GM21786 (cell line): Measurements from ENCODE around the gene BORCS6.
A peak's percentile ranks its signal among the peaks of the same experiment; 100 is the strongest.

Experiments
- ATAC-seq: cut with Tn5 transposase; IDR thresholded peaks from one replicate; pipeline ENCODE4 v1.9.1; 2021; ENCODE audit not compliant: unreplicated experiment

Gene BORCS6

DNA sequence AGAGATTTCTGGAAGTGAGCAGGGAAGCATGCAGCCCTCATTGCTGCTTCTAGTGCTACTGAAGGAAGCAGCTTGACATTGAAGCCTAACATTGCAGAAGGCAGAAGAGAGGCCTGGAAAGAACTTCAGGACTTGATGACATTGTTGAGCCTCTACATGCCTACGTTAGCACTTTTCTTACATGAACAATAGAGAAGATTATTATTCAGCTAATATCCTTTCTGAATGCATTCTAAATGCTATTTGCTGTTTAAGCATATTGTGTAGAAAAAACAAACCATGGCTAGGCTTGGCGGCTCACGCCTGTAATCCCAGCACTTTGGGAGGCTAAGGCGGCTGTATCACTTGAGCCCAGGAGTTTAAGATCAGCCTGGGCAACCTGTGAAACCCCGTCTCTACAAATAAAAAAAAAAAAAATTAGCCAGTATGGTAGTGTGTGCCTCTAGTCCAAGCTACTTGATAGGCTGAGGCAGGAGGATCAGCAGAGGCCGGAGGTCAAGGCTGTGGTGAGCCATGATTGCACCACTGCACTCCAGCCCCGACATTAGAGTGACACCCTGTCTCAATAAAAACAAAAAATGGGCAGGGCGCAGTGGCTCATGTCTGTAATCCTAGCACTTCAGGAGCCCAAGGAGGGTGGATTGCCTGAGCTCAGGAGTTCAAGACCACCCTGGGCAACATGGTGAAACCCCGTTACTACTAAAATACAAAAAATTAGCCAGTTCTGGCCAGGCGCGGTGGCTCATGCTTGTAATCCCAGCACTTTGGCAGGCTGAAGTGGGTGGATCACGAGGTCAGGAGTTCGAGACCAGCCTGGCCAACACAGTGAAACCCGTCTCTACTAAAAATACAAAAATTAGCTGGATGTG, 22.6 kb upstream of the BORCS6 start:
- ATAC-seq = no peak

DNA sequence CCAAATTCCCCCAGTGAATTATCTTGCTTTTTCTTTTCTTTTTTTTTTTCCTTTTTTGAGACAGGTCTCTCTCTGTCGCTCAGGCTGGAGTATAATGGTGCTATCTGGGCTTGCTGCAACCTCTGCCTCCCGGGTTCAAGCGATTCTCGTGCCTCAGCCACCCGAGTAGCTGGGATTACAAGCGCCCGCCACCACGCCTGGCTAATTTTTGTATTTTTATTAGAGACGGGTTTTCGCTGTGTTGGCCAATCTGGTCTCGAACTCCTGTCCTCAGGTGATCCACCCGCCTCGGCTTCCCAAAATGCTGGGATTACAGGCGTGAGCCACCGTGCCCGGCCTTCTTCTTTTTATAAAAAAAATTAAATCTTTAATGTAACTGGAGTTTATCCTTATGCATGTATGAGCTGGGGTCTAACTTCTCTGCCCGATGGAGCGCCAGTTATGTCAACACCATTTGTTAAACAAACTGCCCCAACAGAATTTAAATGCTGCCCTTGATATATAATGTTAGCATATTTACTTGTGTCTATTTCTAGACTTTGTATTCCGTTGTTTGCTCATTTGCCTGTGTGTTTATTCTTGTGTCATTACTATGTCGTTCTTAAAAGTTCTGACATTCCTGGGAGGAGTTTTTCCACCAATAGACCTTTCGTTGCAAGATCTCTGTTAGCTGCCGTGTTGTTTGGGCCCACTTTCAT, 20.9 kb upstream of the BORCS6 start:
- ATAC-seq = no peak

GRCh38 chr17:8209907-8210760, 20.2 kb upstream of the BORCS6 start, which contains the start of gene AURKB:
Gene AURKB (minus strand): TSS chr17:8210575. CDS start chr17:8210224, 351 bp downstream.
- ATAC-seq = peak; percentile 90

- ATAC-seq = no peak
These were observed 16.6 kb upstream of the BORCS6 start for GRCh38 chr17:8206536-8206935.

DNA sequence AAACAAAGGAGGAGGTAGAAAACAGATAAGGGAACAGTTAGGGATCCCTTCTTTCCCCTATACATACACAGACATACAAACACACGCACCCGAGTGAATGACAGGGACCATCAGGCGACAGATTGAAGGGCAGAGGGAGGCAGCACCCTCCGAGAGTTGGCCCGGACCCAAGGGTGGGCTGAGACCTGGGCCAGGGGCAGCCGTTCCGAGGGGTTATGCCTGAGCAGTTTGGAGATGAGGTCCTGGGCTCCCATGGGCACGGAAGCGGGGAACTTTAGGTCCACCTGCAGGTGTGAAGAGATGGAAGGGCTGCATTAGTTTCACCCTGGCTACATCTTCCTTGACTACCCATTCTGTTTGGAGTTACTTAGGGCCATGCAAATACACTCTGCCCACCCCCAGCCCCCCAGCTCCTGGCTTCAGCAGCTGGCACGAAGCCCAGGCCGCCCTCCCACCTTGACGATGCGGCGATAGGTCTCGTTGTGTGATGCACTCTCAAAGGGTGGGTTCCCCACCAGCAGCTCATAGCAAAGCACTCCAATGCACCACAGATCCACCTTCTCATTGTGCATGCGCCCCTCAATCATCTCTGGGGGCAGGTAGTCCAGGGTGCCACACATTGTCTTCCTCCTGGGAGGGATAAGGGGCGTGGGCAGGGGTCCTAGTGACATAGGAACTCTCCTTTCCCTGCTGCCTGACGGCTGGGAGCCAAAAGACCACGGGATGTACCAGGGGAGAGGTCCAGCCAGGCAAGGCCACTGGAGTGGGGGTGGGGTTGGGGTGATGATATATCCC, 15.0 kb upstream of the BORCS6 start:
- ATAC-seq = no peak

GRCh38 chr17:8192070-8192815, 2.3 kb upstream of the BORCS6 start:
- no peak for ATAC-seq

DNA sequence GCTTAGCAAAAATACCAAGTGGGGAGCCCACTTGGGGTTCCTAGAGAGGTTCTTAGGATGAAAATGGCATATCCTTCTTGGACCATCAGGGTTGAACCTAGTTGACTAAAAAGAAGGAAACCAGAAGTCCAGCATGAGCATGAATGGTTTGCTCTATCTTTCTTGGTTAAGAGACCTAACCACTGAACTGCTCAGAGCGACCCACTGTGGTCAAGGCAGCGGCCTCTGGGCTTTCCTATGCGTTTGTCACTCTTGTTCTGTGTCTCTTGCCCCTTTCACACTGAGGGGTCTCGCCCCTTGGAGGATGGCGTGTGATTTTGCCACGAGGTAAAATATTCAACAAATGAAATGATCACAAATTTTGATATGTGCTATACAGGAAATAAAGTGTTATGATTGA, 526 bp upstream of the BORCS6 start:
- ATAC-seq = no peak

DNA sequence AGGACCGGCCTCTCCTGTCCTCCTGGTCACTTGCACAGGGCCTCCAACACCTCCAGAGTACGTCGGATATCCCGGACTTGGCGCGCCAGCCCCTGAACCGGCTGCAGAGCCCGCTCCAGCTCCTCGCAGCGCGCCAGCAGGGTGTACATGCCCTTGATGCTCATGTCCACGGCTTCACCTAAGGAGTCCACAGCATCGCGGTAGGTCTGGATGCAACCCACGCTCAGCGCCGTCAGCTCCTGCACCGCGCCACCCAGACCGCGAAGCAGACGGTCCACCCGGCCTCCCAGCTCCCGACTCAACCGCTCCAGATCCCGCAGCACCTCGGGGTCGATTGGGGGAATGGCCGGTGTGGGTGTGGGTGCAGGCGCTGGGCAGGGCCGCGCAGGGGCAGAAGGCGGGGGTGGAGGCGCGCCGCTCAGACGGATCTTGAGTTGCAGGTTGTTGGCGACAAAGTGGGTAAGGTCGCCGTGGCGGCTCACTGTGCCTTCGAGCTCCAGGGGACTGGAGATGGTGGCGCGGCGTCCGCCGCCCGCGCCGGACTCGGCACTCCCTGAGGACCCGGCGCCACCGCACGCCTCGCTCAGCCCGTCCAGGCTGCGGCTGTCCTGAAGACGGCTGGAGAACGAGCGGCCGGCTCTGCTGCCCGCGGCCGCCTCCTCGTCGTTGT, 804 bp downstream of the BORCS6 start:
- no peak for ATAC-seq

- no peak for ATAC-seq
These were observed 1.6 kb downstream of the BORCS6 start for GRCh38 chr17:8188263-8188839.

DNA sequence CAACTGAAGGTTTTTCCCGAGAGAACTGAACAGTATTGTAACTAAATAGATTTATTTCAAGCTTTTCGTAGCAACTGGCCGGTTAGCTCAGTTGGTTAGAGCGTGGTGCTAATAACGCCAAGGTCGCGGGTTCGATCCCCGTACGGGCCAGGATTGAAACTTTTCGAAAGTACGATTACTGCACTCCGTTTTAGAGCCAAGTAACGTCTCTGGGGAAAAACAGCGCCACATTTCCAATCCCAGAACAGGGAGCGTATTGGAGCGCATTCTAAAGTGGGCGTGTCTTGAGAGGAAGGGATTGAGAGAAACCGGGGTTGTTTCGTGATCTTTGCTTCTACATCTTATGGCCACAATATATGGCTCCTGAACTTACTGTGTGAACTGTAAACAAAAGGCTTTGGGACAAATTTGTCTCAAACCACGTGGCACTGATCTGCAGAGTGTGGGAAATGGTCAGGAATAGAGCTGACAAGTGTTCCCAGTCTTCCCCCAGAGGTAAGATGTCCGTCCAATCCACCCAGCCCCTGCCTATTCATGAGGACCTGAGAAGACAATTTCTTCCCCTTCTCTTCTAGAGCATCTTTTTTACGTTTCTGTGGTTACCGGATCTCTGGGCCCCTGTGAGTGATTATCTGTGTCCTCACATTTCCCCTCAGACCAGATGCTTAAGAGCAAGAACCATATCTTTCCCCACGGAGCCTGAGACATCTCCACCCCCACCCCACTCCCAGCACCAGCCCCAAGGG, 2.3 kb downstream of the BORCS6 start:
- peak; percentile 26 for ATAC-seq

DNA sequence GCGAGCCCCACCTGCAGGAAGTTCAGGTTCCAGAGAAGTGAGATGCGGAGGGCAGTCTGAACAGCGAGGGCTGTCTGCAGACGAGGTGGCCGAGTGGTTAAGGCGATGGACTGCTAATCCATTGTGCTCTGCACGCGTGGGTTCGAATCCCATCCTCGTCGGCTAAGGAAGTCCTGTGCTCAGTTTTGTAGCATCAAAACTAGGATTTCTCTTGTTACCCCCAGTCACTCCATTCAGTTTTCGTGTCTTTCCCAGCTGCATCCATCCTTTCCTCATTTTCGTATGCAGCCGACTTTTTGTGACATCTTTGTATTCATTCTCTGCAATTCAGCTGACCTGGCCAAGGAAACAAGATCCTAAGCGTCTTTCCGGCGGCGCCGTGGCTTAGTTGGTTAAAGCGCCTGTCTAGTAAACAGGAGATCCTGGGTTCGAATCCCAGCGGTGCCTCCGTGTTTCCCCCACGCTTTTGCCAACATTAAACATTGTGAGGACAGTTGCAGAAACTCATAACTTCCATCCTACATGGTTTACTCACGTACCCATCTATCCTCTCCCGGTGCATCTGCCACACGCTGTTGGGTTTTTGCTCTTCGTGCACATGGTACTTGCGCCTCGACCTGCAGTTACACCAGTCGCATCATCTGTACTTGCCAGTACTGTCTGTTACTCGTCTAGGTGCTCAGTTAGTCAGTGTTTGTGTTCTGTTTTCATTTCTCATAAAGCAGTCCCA, 3.0 kb downstream of the BORCS6 start:
- peak; percentile 19 for ATAC-seq

DNA sequence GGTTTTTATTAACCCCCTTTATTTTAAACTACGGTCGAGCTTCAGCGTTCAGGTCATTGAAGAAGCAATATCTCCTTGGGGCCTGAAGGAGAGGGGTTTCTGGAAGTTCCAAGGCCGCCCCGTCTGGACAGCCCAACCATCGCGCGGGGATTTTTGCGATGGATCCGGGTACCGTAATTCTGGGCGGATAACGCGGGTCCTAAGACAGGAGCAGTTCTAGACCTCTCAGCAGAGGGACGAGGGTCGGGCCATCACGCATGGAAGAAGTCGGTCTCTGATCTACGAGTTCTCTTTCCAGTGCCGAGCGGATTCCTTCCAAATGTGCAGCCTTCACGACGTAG, 3.6 kb downstream of the BORCS6 start:
- peak; percentile 1 for ATAC-seq

GRCh38 chr17:8185582-8186445, 4.2 kb downstream of the BORCS6 start:
- no peak for ATAC-seq

DNA sequence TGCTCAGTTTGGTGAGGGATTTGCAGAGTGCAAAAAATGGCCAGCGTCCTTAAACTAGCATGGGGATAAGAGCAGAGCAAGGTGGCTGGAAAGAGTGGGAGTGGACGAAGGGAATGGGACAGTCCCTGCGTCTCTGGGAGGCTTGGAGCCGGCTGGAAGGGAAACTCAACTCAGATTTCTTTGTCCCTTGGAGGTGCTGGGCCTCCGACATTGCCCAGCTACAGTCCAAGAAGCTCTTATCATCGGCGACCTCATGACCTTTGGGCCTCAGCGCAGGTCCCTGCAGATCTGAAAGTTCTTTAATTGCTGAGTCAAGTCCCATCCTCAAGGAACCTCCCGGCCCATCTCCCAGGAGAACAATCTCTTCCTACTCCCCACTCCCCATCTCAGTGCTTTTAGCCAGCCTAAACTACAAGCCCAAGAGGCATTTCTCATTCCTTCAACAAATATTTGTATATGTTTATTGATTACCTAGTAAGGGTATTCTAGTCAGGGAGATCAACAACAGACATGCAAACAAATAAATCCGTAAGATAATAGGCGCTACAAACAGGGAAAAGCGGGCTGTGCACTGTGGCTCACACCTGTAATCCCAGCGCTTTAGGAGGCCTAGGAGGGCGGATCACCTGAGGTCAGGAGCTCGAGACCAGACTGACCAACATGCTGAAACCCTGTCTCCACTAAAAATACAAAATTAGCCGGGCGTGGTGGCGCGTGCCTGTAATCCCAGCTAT, 12.8 kb downstream of the BORCS6 start:
- ATAC-seq = no peak

- peak; percentile 38 for ATAC-seq
These were observed 13.6 kb downstream of the BORCS6 start, which contains the start of gene TMEM107 for GRCh38 chr17:8176197-8176940. Gene TMEM107 (minus strand): TSS chr17:8176380. CDS start chr17:8176286, 94 bp downstream.
